Measurements from ENCODE around the gene LRMDA. TPM values are rescaled to one million over a fixed set of nuclear protein-coding genes. Genes with fewer than 3 reads are reported as not detected.
"Not testable (repeated sequence)": the region's sequence is repeated elsewhere in the genome, so short reads cannot be mapped to it uniquely, and the experiment has no call there.

LRMDA gene
- total RNA-seq, 6 experiments from 2014 or later, result 0.32 TPM; not detected in 5

- DNase-seq, result no peak
- TF ChIP-seq CTCF (IDR thresholded peaks at IDR 0.05), result no peak
- H3K27me3 Mint-ChIP-seq (ENCODE audit: insufficient read depth), result peaks cover 5% of the 10 kb centered on the region; the same call in 1 of the 2 replicates
- no peaks in the 10 kb centered on the region for H3K9me3 Mint-ChIP-seq
- no peaks in the 10 kb centered on the region for H3K4me1 Mint-ChIP-seq (ENCODE audit: low read depth)
- no peak overlapping the region for H3K4me3 Mint-ChIP-seq
- H3K27ac Mint-ChIP-seq, result no peak overlapping the region
- no peaks in the 10 kb centered on the region for H3K36me3 Mint-ChIP-seq (ENCODE audit: low read depth)
Measured at GRCh38 chr10:75746356-75746755, 314.9 kb downstream of the LRMDA start.

- H3K9me3 Mint-ChIP-seq; H3K36me3 Mint-ChIP-seq (ENCODE audit: low read depth); H3K4me3 Mint-ChIP-seq; H3K27ac Mint-ChIP-seq; H3K27me3 Mint-ChIP-seq (ENCODE audit: insufficient read depth); H3K4me1 Mint-ChIP-seq (ENCODE audit: low read depth); DNase-seq: not testable (repeated sequence)
Measured at GRCh38 chr10:75750093-75750875, 318.9 kb downstream of the LRMDA start.

- Mint-ChIP-seq H3K4me3 (no peak overlapping the region), H3K27ac (no peak overlapping the region), H3K9me3 (no peaks in the 10 kb centered on the region), H3K27me3 (ENCODE audit: insufficient read depth) (peaks cover 3% of the 10 kb centered on the region), H3K36me3 (ENCODE audit: low read depth) (no peaks in the 10 kb centered on the region), H3K4me1 (ENCODE audit: low read depth) (no peaks in the 10 kb centered on the region)
- no peak for DNase-seq
- TF ChIP-seq CTCF (IDR thresholded peaks at IDR 0.05), result no peak
Measured at GRCh38 chr10:75751232-75751631, 319.8 kb downstream of the LRMDA start.

GRCh38 chr10:75753621-75754020 is 322.2 kb downstream of the LRMDA start:
- Mint-ChIP-seq H3K27me3 (ENCODE audit: insufficient read depth) (peaks cover 7% of the 10 kb centered on the region), H3K36me3 (ENCODE audit: low read depth) (no peaks in the 10 kb centered on the region), H3K9me3 (no peaks in the 10 kb centered on the region), H3K27ac (no peak overlapping the region), H3K4me1 (ENCODE audit: low read depth) (no peaks in the 10 kb centered on the region), H3K4me3 (no peak overlapping the region)
- TF ChIP-seq CTCF (IDR thresholded peaks at IDR 0.05), result no peak
- no peak for DNase-seq

GRCh38 chr10:75754096-75754831 is 322.8 kb downstream of the LRMDA start:
- Mint-ChIP-seq H3K27me3 (ENCODE audit: insufficient read depth) (peaks cover 7% of the 10 kb centered on the region), H3K27ac (no peak overlapping the region), H3K9me3 (no peaks in the 10 kb centered on the region), H3K4me3 (no peak overlapping the region), H3K36me3 (ENCODE audit: low read depth) (no peaks in the 10 kb centered on the region), H3K4me1 (ENCODE audit: low read depth) (no peaks in the 10 kb centered on the region)
- TF ChIP-seq CTCF (IDR thresholded peaks at IDR 0.05), result no peak
- no peak for DNase-seq

- no peaks in the 10 kb centered on the region for H3K9me3 Mint-ChIP-seq
- H3K36me3 Mint-ChIP-seq (ENCODE audit: low read depth), result no peaks in the 10 kb centered on the region
- no peak for DNase-seq
- no peak overlapping the region for H3K27ac Mint-ChIP-seq
- H3K4me3 Mint-ChIP-seq, result no peak overlapping the region
- no peaks in the 10 kb centered on the region for H3K4me1 Mint-ChIP-seq (ENCODE audit: low read depth)
- no peak for TF ChIP-seq CTCF (IDR thresholded peaks at IDR 0.05)
- H3K27me3 Mint-ChIP-seq (ENCODE audit: insufficient read depth), result peaks cover 7% of the 10 kb centered on the region
Measured at GRCh38 chr10:75755528-75755927, 324.1 kb downstream of the LRMDA start.
